Trophoblast cell (in vitro differentiated cells and primary cell): Measurements from ENCODE around the gene TXNRD2.

Experiments
- DNase-seq, 2 donors: peaks; one replicate each; pipeline ENCODE4 v3.0.0-alpha.2; 2016
- H2AFZ ChIP-seq: 2 replicates; pipeline ENCODE4 v1.6.1; 2013; ENCODE audit warnings: low read length, moderate library complexity, mild to moderate bottlenecking; ENCODE audit not compliant: insufficient read depth, poor library complexity
- H2AK5ac ChIP-seq: 2 replicates; pipeline ENCODE4 v1.6.1; 2013; ENCODE audit warnings: mild to moderate bottlenecking, low read length
- H2BK120ac ChIP-seq: 2 replicates; pipeline ENCODE4 v1.6.1; 2013; ENCODE audit warnings: low read length, mild to moderate bottlenecking, moderate library complexity; ENCODE audit not compliant: insufficient read depth, poor library complexity
- H2BK12ac ChIP-seq: 2 replicates; pipeline ENCODE4 v1.6.1; 2013; ENCODE audit warnings: mild to moderate bottlenecking, low read length, moderate library complexity
- H2BK5ac ChIP-seq: 2 replicates; pipeline ENCODE4 v1.6.1; 2013; ENCODE audit warnings: low read length, low read depth, moderate library complexity, mild to moderate bottlenecking; ENCODE audit not compliant: poor library complexity
- H3K14ac ChIP-seq: 2 replicates; pipeline ENCODE4 v1.6.1; 2013; ENCODE audit warnings: mild to moderate bottlenecking, low read length
- H3K18ac ChIP-seq: 2 replicates; pipeline ENCODE4 v1.6.1; 2013; ENCODE audit warnings: mild to moderate bottlenecking, low read length
- H3K23ac ChIP-seq: 2 replicates; pipeline ENCODE4 v1.6.1; 2013; ENCODE audit warnings: low read length
- H3K27ac ChIP-seq: 2 replicates; pipeline ENCODE4 v1.5.1; 2013; ENCODE audit warnings: low read depth, mild to moderate bottlenecking, inconsistent platforms, low read length, moderate library complexity
- H3K27me3 ChIP-seq: 2 replicates; pipeline ENCODE4 v1.6.1; 2013; ENCODE audit warnings: inconsistent platforms, mild to moderate bottlenecking, low read length, moderate library complexity; ENCODE audit not compliant: insufficient read depth
- H3K36me3 ChIP-seq, 2 experiments: 1 replicate in 1 of 2; 2 replicates in 1 of 2; pipeline ENCODE4 v1.6.1; 2013; ENCODE audit warnings: low read length in 2 of 2, mild to moderate bottlenecking in 2 of 2, moderate library complexity in 1 of 2; ENCODE audit not compliant: insufficient read depth in 2 of 2, control insufficient read depth in 1 of 2
- H3K4ac ChIP-seq: 2 replicates; pipeline ENCODE4 v1.6.1; 2013; ENCODE audit warnings: low read depth, mild to moderate bottlenecking, low read length, moderate library complexity
- H3K4me1 ChIP-seq, 2 experiments: 1 replicate in 1 of 2; 2 replicates in 1 of 2; pipeline ENCODE4 v1.6.1; 2013; ENCODE audit warnings: low read length in 2 of 2, mild to moderate bottlenecking in 2 of 2, moderate library complexity in 1 of 2; ENCODE audit not compliant: insufficient read depth in 2 of 2, control insufficient read depth in 1 of 2
- H3K4me2 ChIP-seq: 2 replicates; pipeline ENCODE4 v1.6.1; 2013; ENCODE audit warnings: inconsistent platforms, mild to moderate bottlenecking, low read length, moderate library complexity
- H3K4me3 ChIP-seq: 2 replicates; pipeline ENCODE4 v1.5.1; 2013; ENCODE audit warnings: mild to moderate bottlenecking, low read depth, low read length, inconsistent platforms
- H3K79me1 ChIP-seq: one replicate; pipeline ENCODE4 v1.6.1; 2013; ENCODE audit warnings: low read length
- H3K79me2 ChIP-seq: 2 replicates; pipeline ENCODE4 v1.6.1; 2013; ENCODE audit warnings: low read length, mild to moderate bottlenecking; ENCODE audit not compliant: control insufficient read depth, insufficient read depth, poor library complexity
- H3K9ac ChIP-seq: 2 replicates; pipeline ENCODE4 v1.6.1; 2013; ENCODE audit warnings: mild to moderate bottlenecking, low read length
- H3K9me3 ChIP-seq: 2 replicates; pipeline ENCODE4 v1.6.1; 2013; ENCODE audit warnings: low read depth, mild to moderate bottlenecking, control low read depth, inconsistent platforms, low read length; ENCODE audit not compliant: insufficient read depth
- H4K12ac ChIP-seq: 2 replicates; pipeline ENCODE4 v1.6.1; 2013; ENCODE audit warnings: low read depth, mild to moderate bottlenecking, low read length, moderate library complexity
- H4K8ac ChIP-seq: 2 replicates; pipeline ENCODE4 v1.6.1; 2013; ENCODE audit warnings: low read depth, mild to moderate bottlenecking, low read length, moderate library complexity
- H4K91ac ChIP-seq: one replicate; pipeline ENCODE4 v1.6.1; 2013; ENCODE audit warnings: low read depth, mild to moderate bottlenecking, low read length, moderate library complexity
- WGBS: extraction: QIAGEN DNeasy Blood & Tissue Kit; methylation state at CpG from one replicate; pipeline ENCODE4 v1.1.7; 2013; ENCODE audit warnings: missing lambda C conversion rate; ENCODE audit not compliant: insufficient read length, insufficient coverage; ENCODE audit errors: extremely low coverage; 5-methylcytosine and 5-hydroxymethylcytosine counted together

The TXNRD2 gene

DNA sequence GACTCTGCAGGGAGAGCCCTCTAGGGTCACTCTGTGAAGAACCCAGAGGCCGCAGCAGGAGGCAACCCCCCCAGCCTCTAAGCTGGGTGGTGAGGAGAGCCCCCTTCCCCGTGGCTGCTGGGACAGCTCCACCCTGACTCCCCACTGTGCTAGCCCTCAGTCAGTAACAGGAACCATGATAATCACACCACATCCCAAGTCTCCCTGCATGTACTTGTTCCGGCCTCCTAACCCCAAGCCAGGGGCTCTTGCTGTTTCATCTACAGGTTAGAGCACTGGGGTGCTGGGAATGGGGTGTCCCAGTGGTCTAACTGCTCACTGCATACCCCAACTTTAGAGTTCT lies 48.1 kb upstream of the TXNRD2 start:
- no peak overlapping the region for H3K18ac ChIP-seq
- no peaks in the 10 kb centered on the region for H3K36me3 ChIP-seq
- no peak overlapping the region for H2BK12ac ChIP-seq
- H3K4me1 ChIP-seq, result peaks cover 9 to 10% of the 10 kb centered on the region in 2 experiments
- no peak for DNase-seq
- H3K9me3 ChIP-seq, result no peaks in the 10 kb centered on the region
- no peaks in the 10 kb centered on the region for H3K79me1 ChIP-seq
- no CpG with 5 or more reads among the region's 3 CpGs for WGBS
- no peak overlapping the region for H3K4ac ChIP-seq
- H3K4me2 ChIP-seq, result no peak overlapping the region
- no peaks in the 10 kb centered on the region for H3K27me3 ChIP-seq
- no peak overlapping the region for H3K14ac ChIP-seq
- H3K23ac ChIP-seq, result no peak overlapping the region
- H3K4me3 ChIP-seq, result no peak overlapping the region
- no peak overlapping the region for H2AFZ ChIP-seq
- no peak overlapping the region for H2BK5ac ChIP-seq
- no peak overlapping the region for H2AK5ac ChIP-seq
- H3K79me2 ChIP-seq, result peaks cover 2% of the 10 kb centered on the region
- H3K9ac ChIP-seq, result no peak overlapping the region
- no peak overlapping the region for H4K91ac ChIP-seq
- no peak overlapping the region for H4K12ac ChIP-seq
- H4K8ac ChIP-seq, result no peak overlapping the region
- H3K27ac ChIP-seq, result no peak overlapping the region
- no peak overlapping the region for H2BK120ac ChIP-seq

DNA sequence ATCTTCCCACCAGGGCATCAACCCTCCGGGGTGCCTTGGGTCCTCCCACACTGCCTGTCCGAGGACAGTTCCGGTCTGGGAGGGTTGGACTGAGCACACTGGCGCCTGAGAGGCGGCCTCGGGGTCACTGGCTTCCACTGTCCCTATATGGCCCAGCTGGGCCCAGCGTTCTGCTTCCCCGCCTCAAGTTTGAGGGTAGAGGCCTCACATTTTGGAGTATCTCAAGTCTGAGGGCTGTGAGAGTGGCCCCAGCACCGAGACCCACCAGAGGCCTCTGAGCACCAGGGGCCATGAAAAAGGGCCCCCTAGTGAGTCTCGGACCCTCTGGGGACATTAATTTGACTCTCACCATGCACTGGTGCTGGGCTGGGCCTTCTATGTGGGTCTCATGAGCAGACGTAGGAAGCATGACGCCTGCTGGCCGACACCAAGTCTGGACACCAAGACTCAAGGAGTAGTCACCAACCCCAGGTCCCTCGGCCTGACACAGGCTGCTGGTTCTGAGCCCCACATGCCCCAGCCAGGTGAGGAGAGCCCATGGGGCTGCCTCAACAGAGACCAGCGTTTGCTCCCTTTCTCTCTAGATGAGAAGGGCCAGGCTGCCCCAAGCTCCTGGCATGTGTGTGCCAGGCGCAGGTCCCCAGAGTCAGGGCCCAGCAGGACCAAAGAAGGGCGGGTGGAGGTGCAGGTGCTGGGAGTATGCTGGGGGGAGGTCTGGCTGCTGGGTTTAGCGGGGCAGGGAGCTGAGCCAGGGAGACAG lies 47.5 kb upstream of the TXNRD2 start:
- WGBS, result no CpG with 5 or more reads among the region's 18 CpGs
- H4K8ac ChIP-seq, result no peak overlapping the region
- no peak overlapping the region for H4K91ac ChIP-seq
- H3K79me2 ChIP-seq, result peaks cover 2% of the 10 kb centered on the region
- H3K18ac ChIP-seq, result no peak overlapping the region
- H3K4ac ChIP-seq, result no peak overlapping the region
- H2BK120ac ChIP-seq, result no peak overlapping the region
- no peak overlapping the region for H3K27ac ChIP-seq
- H2AK5ac ChIP-seq, result no peak overlapping the region
- H3K27me3 ChIP-seq, result no peaks in the 10 kb centered on the region
- no peak overlapping the region for H3K4me3 ChIP-seq
- no peak overlapping the region for H4K12ac ChIP-seq
- peaks cover 13% of the 10 kb centered on the region in 2 experiments for H3K4me1 ChIP-seq
- no peak overlapping the region for H3K9ac ChIP-seq
- no peak overlapping the region for H3K14ac ChIP-seq
- no peak overlapping the region for H2AFZ ChIP-seq
- H3K79me1 ChIP-seq, result no peaks in the 10 kb centered on the region
- H2BK5ac ChIP-seq, result no peak overlapping the region
- H3K4me2 ChIP-seq, result no peak overlapping the region
- no peak for DNase-seq
- H2BK12ac ChIP-seq, result no peak overlapping the region
- H3K36me3 ChIP-seq, result no peaks in the 10 kb centered on the region
- no peaks in the 10 kb centered on the region for H3K9me3 ChIP-seq
- no peak overlapping the region for H3K23ac ChIP-seq

DNA sequence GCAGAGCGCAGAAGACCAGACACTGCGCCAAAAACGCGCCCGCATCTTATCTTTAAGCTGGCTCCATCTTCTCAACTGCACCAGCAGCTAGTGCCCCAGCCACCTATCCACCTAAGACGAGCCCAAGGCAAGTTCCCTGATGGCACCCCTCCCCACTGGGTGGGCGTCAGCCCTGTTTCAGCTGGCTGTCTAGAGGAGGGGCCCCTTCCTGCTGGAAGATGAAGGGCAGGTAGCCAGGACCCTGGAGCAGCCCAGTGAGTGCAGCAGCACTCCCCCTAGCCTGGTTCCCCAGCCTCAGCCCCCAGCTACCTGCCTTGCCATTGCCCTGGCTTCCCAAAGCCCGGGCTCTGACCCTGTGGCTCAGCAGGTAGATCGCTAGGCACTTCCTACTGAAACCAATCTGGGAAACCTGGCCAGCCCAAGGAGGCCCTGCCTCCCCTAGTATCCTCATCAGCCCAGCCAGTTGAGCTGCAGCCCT lies 46.8 kb upstream of the TXNRD2 start:
- Histone ChIP-seq H3K27ac (no peak overlapping the region), H3K9me3 (no peaks in the 10 kb centered on the region), H3K4me2 (no peak overlapping the region), H2BK120ac (no peak overlapping the region), H3K4ac (no peak overlapping the region), H3K79me2 (peaks cover 2% of the 10 kb centered on the region), H4K91ac (no peak overlapping the region), H3K23ac (no peak overlapping the region), H4K8ac (no peak overlapping the region), H3K14ac (no peak overlapping the region), H3K18ac (no peak overlapping the region), H2BK5ac (no peak overlapping the region), H4K12ac (no peak overlapping the region), H2BK12ac (no peak overlapping the region), H2AFZ (no peak overlapping the region), H3K9ac (no peak overlapping the region), H3K79me1 (no peaks in the 10 kb centered on the region), H3K4me1 (peaks cover 13 to 14% of the 10 kb centered on the region in 2 experiments), H3K4me3 (no peak overlapping the region), H3K27me3 (no peaks in the 10 kb centered on the region), H2AK5ac (no peak overlapping the region), H3K36me3 (no peaks in the 10 kb centered on the region)
- no CpG with 5 or more reads among the region's 9 CpGs for WGBS
- no peak for DNase-seq

DNA sequence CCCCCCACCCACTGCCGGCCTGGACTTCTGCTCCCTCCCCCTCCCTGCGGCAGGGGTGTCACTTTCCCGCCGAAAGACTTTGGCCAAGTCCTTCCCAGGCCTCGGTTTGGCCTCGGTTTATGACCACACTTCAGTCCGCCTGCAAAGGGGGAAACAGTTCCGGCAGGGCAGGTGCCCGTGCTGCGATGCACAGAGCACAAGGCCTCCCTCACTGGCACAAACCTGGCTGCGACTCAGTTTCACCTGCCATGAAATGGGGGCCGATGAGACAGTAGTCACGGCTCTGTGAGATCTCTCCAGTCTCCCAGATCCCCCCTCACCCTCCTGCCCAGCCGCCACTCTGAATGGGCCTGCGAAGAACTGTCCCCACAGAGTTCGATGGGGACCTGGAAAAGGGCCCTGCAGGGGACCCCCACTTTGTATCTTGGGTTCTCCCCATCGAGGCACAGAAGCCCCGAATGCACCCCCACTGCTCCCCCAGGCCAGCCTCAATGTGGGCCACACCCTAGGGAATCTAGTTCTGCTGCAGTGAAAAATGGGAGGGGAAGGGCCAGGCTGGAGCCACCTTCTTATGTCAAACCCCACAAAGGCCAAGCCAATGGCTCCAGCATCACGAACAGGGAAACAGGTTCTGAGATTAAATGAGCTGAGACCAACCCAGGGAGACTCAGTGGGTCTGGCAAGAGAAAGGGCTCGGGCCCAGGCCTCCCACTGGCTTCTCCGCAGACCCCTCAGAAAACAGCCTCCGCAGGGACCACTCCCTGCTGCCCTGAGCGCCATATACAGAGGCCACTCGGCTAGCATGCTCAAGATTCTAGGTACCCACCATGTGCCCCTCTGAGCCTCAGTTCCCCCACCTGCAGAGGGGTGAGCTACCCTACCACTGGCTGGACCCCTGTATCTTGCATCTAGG lies 46.0 kb upstream of the TXNRD2 start:
- WGBS, result no CpG with 5 or more reads among the region's 24 CpGs
- no peak overlapping the region for H2BK5ac ChIP-seq

More for the DNA sequence above, 46.0 kb upstream of the TXNRD2 start:
- Histone ChIP-seq H3K4me3 (no peak overlapping the region), H2BK12ac (no peak overlapping the region), H4K8ac (no peak overlapping the region), H3K4me1 (peaks cover 13 to 14% of the 10 kb centered on the region in 2 experiments), H2AK5ac (no peak overlapping the region), H3K4ac (no peak overlapping the region), H3K14ac (no peak overlapping the region), H3K18ac (no peak overlapping the region), H3K4me2 (no peak overlapping the region), H2BK120ac (no peak overlapping the region), H4K12ac (no peak overlapping the region), H4K91ac (no peak overlapping the region), H3K9me3 (no peaks in the 10 kb centered on the region), H3K79me2 (peaks cover 2% of the 10 kb centered on the region), H3K27ac (no peak overlapping the region), H3K27me3 (no peaks in the 10 kb centered on the region), H3K9ac (no peak overlapping the region), H2AFZ (no peak overlapping the region), H3K36me3 (no peaks in the 10 kb centered on the region), H3K23ac (no peak overlapping the region), H3K79me1 (no peaks in the 10 kb centered on the region)
- DNase-seq, result no peak
